ENCODE data around the gene TMPRSS11E. TPM values are rescaled to one million over a fixed set of nuclear protein-coding genes. Genes with fewer than 3 reads are reported as not detected.
"Not testable (repeated sequence)": the region's sequence is repeated elsewhere in the genome, so short reads cannot be mapped to it uniquely, and the experiment has no call there.

Gene TMPRSS11E
- total and polyA plus RNA-seq, 7 experiments from 2014 or later, result not detected

- CTCF ChIA-PET; H3K27ac ChIP-seq (ENCODE audit: low read depth, low read length); DNase-seq; H3K27me3 Mint-ChIP-seq; H3K36me3 Mint-ChIP-seq; H3K4me3 Mint-ChIP-seq; H3K9me3 Mint-ChIP-seq; H3K9me3 ChIP-seq (ENCODE audit: control insufficient read depth in 2 of 3, low read length in 3 of 3); intact Hi-C loops (cut with micrococcal nuclease); H3K36me3 ChIP-seq (ENCODE audit: control insufficient read depth in 2 of 3, insufficient read depth in 3 of 3, low read length in 3 of 3); H3K27ac Mint-ChIP-seq; H3K27me3 ChIP-seq (ENCODE audit: control insufficient read depth in 2 of 2, insufficient read depth in 2 of 2, low read length in 2 of 2); ATAC-seq; H3K4me1 ChIP-seq (ENCODE audit: control insufficient read depth in 2 of 2, insufficient read depth in 2 of 2, low read length in 2 of 2); H3K4me1 Mint-ChIP-seq; POLR2A ChIA-PET; H3K4me3 ChIP-seq (ENCODE audit: low read length): not testable (repeated sequence)
Observed at GRCh38 chr4:68407015-68407867, 40.0 kb upstream of the TMPRSS11E start.

- no peak for DNase-seq
- Histone ChIP-seq H3K9me3 (ENCODE audit: control insufficient read depth in 2 of 3, low read length in 3 of 3) (no peaks in the 10 kb centered on the region), H3K27ac (ENCODE audit: low read depth, low read length) (no peak overlapping the region), H3K4me1 (ENCODE audit: control insufficient read depth in 2 of 2, insufficient read depth in 2 of 2, low read length in 2 of 2) (no peaks in the 10 kb centered on the region), H3K36me3 (ENCODE audit: control insufficient read depth in 2 of 3, insufficient read depth in 3 of 3, low read length in 3 of 3) (no peaks in the 10 kb centered on the region), H3K4me3 (ENCODE audit: low read length) (no peak overlapping the region), H3K27me3 (ENCODE audit: control insufficient read depth in 2 of 2, insufficient read depth in 2 of 2, low read length in 2 of 2) (no peaks in the 10 kb centered on the region)
- ChIA-PET CTCF (no interaction called here), POLR2A (no interaction called here)
- Mint-ChIP-seq H3K27ac (no peak overlapping the region), H3K27me3 (peaks cover 0 to 8% (median 0%) of the 10 kb centered on the region in 5 donors), H3K4me1 (peaks cover 0 to 2% (median 0%) of the 10 kb centered on the region in 7 donors), H3K36me3 (no peaks in the 10 kb centered on the region), H3K9me3 (peaks cover 0 to 3% (median 0%) of the 10 kb centered on the region in 11 donors), H3K4me3 (no peak overlapping the region)
- ATAC-seq, result no peak
- intact Hi-C loops (cut with micrococcal nuclease), result no loop called here
Observed at GRCh38 chr4:68407868-68408190, 39.4 kb upstream of the TMPRSS11E start.

- Histone ChIP-seq H3K36me3 (ENCODE audit: control insufficient read depth in 2 of 3, insufficient read depth in 3 of 3, low read length in 3 of 3) (no peaks in the 10 kb centered on the region), H3K4me1 (ENCODE audit: control insufficient read depth in 2 of 2, insufficient read depth in 2 of 2, low read length in 2 of 2) (no peaks in the 10 kb centered on the region), H3K4me3 (ENCODE audit: low read length) (no peak overlapping the region), H3K27me3 (ENCODE audit: control insufficient read depth in 2 of 2, insufficient read depth in 2 of 2, low read length in 2 of 2) (no peaks in the 10 kb centered on the region), H3K9me3 (ENCODE audit: control insufficient read depth in 2 of 3, low read length in 3 of 3) (no peaks in the 10 kb centered on the region), H3K27ac (ENCODE audit: low read depth, low read length) (no peak overlapping the region)
- ATAC-seq (no peak), DNase-seq (no peak)
- Mint-ChIP-seq H3K36me3 (no peaks in the 10 kb centered on the region), H3K4me3 (no peak overlapping the region), H3K27me3 (peaks cover 0 to 8% (median 0%) of the 10 kb centered on the region in 5 donors), H3K27ac (no peak overlapping the region), H3K4me1 (no peaks in the 10 kb centered on the region), H3K9me3 (peaks cover 0 to 3% (median 0%) of the 10 kb centered on the region in 11 donors)
- CTCF ChIA-PET, result no interaction called here
- POLR2A ChIA-PET, result no interaction called here
- intact Hi-C loops (cut with micrococcal nuclease), result no loop called here
Observed at GRCh38 chr4:68410149-68410548, 37.1 kb upstream of the TMPRSS11E start.

- Histone ChIP-seq H3K36me3 (ENCODE audit: control insufficient read depth in 2 of 3, insufficient read depth in 3 of 3, low read length in 3 of 3) (no peaks in the 10 kb centered on the region), H3K9me3 (ENCODE audit: control insufficient read depth in 2 of 3, low read length in 3 of 3) (no peaks in the 10 kb centered on the region), H3K27ac (ENCODE audit: low read depth, low read length) (no peak overlapping the region), H3K4me3 (ENCODE audit: low read length) (no peak overlapping the region), H3K27me3 (ENCODE audit: control insufficient read depth in 2 of 2, insufficient read depth in 2 of 2, low read length in 2 of 2) (no peaks in the 10 kb centered on the region), H3K4me1 (ENCODE audit: control insufficient read depth in 2 of 2, insufficient read depth in 2 of 2, low read length in 2 of 2) (no peaks in the 10 kb centered on the region)
- Mint-ChIP-seq H3K36me3 (no peaks in the 10 kb centered on the region), H3K27me3 (peaks cover 0 to 8% (median 0%) of the 10 kb centered on the region in 5 donors), H3K27ac (no peak overlapping the region), H3K4me1 (peaks cover 0 to 2% (median 0%) of the 10 kb centered on the region in 7 donors), H3K4me3 (no peak overlapping the region), H3K9me3 (peaks cover 0 to 3% (median 0%) of the 10 kb centered on the region in 11 donors)
- no peak for ATAC-seq
- intact Hi-C loops (cut with micrococcal nuclease), result no loop called here
- no peak for DNase-seq
- POLR2A ChIA-PET, result no interaction called here
- CTCF ChIA-PET, result no interaction called here
Observed at GRCh38 chr4:68410643-68411042, 36.6 kb upstream of the TMPRSS11E start.

GRCh38 chr4:68412031-68412430 is 35.2 kb upstream of the TMPRSS11E start:
- H3K27me3 ChIP-seq (ENCODE audit: control insufficient read depth in 2 of 2, insufficient read depth in 2 of 2, low read length in 2 of 2); H3K27me3 Mint-ChIP-seq; H3K9me3 Mint-ChIP-seq; POLR2A ChIA-PET; H3K4me3 Mint-ChIP-seq; ATAC-seq; H3K4me3 ChIP-seq (ENCODE audit: low read length); intact Hi-C loops (cut with micrococcal nuclease); H3K4me1 Mint-ChIP-seq; DNase-seq; H3K27ac Mint-ChIP-seq; H3K4me1 ChIP-seq (ENCODE audit: control insufficient read depth in 2 of 2, insufficient read depth in 2 of 2, low read length in 2 of 2); H3K27ac ChIP-seq (ENCODE audit: low read depth, low read length); CTCF ChIA-PET; H3K36me3 ChIP-seq (ENCODE audit: control insufficient read depth in 2 of 3, insufficient read depth in 3 of 3, low read length in 3 of 3); H3K36me3 Mint-ChIP-seq; H3K9me3 ChIP-seq (ENCODE audit: control insufficient read depth in 2 of 3, low read length in 3 of 3): not testable (repeated sequence)

- Histone ChIP-seq H3K36me3 (ENCODE audit: control insufficient read depth in 2 of 3, insufficient read depth in 3 of 3, low read length in 3 of 3) (no peaks in the 10 kb centered on the region), H3K27ac (ENCODE audit: low read depth, low read length) (no peak overlapping the region), H3K9me3 (ENCODE audit: control insufficient read depth in 2 of 3, low read length in 3 of 3) (no peaks in the 10 kb centered on the region), H3K27me3 (ENCODE audit: control insufficient read depth in 2 of 2, insufficient read depth in 2 of 2, low read length in 2 of 2) (no peaks in the 10 kb centered on the region), H3K4me1 (ENCODE audit: control insufficient read depth in 2 of 2, insufficient read depth in 2 of 2, low read length in 2 of 2) (no peaks in the 10 kb centered on the region), H3K4me3 (ENCODE audit: low read length) (no peak overlapping the region)
- Mint-ChIP-seq H3K4me3 (no peak overlapping the region), H3K4me1 (peaks cover 0 to 3% (median 0%) of the 10 kb centered on the region in 7 donors), H3K27ac (no peak overlapping the region), H3K9me3 (peaks cover 0 to 7% (median 3%) of the 10 kb centered on the region in 11 donors), H3K36me3 (peaks cover 0 to 4% (median 0%) of the 10 kb centered on the region in 5 donors), H3K27me3 (no peaks in the 10 kb centered on the region)
- no peak for DNase-seq
- POLR2A ChIA-PET, result no interaction called here
- intact Hi-C loops (cut with micrococcal nuclease), result no loop called here
- CTCF ChIA-PET, result no interaction called here
- no peak for ATAC-seq
Observed at GRCh38 chr4:68416591-68416990, 30.7 kb upstream of the TMPRSS11E start.

GRCh38 chr4:68426516-68426915 is 20.7 kb upstream of the TMPRSS11E start:
- Histone ChIP-seq H3K9me3 (ENCODE audit: control insufficient read depth in 2 of 3, low read length in 3 of 3) (no peaks in the 10 kb centered on the region), H3K36me3 (ENCODE audit: control insufficient read depth in 2 of 3, insufficient read depth in 3 of 3, low read length in 3 of 3) (no peaks in the 10 kb centered on the region), H3K4me3 (ENCODE audit: low read length) (no peak overlapping the region), H3K27ac (ENCODE audit: low read depth, low read length) (no peak overlapping the region), H3K27me3 (ENCODE audit: control insufficient read depth in 2 of 2, insufficient read depth in 2 of 2, low read length in 2 of 2) (no peaks in the 10 kb centered on the region), H3K4me1 (ENCODE audit: control insufficient read depth in 2 of 2, insufficient read depth in 2 of 2, low read length in 2 of 2) (no peaks in the 10 kb centered on the region)
- Mint-ChIP-seq H3K27ac (no peak overlapping the region), H3K27me3 (peaks cover 0 to 11% (median 0%) of the 10 kb centered on the region in 5 donors), H3K4me3 (no peak overlapping the region), H3K9me3 (peaks cover 1 to 10% (median 3%) of the 10 kb centered on the region in 11 donors), H3K4me1 (peaks cover 0 to 8% (median 0%) of the 10 kb centered on the region in 7 donors), H3K36me3 (peaks cover 0 to 5% (median 1%) of the 10 kb centered on the region in 5 donors)
- ATAC-seq (no peak), DNase-seq (no peak)
- intact Hi-C loops (cut with micrococcal nuclease), result no loop called here
- ChIA-PET POLR2A (no interaction called here), CTCF (no interaction called here)

Measured in naive thymus-derived CD4-positive, alpha-beta T cell (primary cell).